HG03432 (cell line): ENCODE measurements around the gene FBLN1.
"Not testable (repeated sequence)": the region's sequence is repeated elsewhere in the genome, so short reads cannot be mapped to it uniquely, and the experiment has no call there.

Source experiments
- ATAC-seq: cut with Tn5 transposase; IDR thresholded peaks from one replicate; pipeline ENCODE4 v1.9.1; 2021; ENCODE audit warnings: mild to moderate bottlenecking, moderate library complexity; ENCODE audit not compliant: unreplicated experiment

The FBLN1 gene

DNA sequence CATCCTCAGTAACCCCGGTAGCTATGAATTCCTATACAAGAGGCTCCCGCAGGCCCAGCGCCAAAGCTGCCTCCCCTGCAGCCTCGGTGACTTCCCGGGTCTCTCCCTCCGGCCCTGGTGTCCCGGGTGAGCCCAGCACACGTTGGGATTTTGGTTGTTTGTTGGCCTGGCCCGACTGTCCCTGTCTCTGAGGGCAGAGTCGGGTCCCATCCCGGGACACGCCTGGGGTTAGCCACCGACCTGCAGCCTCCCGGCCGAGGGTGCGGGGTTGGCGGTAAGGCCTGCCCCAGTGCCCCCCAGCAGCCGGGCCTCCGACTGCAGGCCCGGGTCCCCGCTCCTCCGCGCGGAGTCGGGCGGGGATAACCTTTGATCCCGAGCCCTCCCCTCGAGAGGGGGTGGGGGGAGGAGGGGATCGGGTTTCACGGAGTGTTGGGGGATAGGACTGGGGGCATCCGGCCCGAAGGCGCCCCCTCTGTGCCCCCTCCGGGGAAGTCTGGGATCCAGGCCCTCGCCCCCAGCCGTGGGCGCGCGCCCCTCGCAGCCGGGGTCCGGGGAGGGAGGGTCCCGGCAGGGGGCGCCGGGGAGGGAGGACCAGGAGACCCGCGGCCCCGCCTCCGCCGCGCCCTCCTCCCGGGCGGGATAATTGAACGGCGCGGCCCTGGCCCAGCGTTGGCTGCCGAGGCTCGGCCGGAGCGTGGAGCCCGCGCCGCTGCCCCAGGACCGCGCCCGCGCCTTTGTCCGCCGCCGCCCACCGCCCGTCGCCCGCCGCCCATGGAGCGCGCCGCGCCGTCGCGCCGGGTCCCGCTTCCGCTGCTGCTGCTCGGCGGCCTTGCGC, at the start of gene FBLN1:
FBLN1 (plus strand) TSS at position 669 of the 835 bp plus-strand sequence; CDS start at position 772, 103 bp downstream.
- ATAC-seq = no peak

DNA sequence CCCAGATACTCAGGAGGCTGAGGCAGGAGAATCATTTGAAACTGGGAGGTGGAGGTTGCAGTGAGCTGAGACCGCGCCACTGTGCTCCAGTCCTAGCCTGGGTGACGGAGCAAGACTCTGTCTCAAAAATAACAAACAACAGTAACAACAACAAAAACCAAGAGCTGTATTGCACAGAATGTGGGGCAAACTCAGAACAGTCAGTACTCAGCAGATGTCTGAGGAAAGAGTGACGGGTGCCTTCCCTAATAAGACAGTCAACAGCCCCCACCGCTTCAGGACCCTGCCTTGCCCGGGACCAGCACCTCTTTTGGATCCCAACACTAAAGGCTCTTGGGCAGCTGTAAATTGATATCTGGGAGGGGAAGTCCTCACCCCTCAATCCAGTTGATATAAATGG, 48.9 kb upstream of the FBLN1 start:
- ATAC-seq = no peak

DNA sequence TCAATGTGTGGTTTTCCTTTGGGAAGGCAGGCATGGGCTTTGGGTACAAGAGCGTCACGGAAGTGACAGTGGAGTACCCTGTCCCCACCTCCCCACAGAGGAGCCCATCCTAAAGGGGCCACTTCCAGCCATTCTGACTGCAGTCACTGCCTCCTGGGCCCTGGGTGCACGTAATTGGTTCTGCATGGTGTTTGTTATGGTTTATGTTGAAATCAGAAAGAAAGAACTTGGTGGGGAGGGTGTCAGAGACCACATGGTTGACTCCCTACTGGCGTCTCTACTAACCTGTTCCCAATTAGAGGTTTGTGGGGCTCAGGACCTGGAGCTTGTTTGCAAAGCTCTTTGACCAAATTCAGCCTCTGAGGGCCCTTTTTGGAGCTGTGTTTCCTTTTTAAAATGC, 48.4 kb upstream of the FBLN1 start:
- ATAC-seq = no peak

- no peak for ATAC-seq
Measured at GRCh38 chr22:45455212-45455611, 47.5 kb upstream of the FBLN1 start.

GRCh38 chr22:45455621-45456020, 47.1 kb upstream of the FBLN1 start:
- ATAC-seq = no peak

DNA sequence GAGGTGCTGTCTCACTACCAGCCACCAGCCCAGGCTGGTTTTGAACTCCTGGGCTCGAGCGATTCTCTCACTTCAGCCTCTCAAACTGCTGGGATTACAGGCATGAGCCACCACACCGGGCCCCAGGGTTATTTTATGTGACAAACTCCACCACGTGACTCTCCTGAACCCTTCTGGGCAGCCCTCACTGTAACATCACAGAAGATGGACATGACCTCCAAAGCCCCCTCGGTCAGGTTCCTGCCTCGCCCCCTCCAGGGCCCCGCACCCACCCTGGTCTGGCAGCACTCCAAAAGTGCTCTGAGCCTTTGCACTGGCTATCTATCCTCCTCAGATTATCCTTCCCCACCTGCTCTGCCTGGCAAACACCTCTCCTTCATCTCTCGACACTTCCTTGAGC, 45.9 kb upstream of the FBLN1 start:
- no peak for ATAC-seq

- ATAC-seq = no peak
Measured at GRCh38 chr22:45458532-45458931, 44.2 kb upstream of the FBLN1 start.

DNA sequence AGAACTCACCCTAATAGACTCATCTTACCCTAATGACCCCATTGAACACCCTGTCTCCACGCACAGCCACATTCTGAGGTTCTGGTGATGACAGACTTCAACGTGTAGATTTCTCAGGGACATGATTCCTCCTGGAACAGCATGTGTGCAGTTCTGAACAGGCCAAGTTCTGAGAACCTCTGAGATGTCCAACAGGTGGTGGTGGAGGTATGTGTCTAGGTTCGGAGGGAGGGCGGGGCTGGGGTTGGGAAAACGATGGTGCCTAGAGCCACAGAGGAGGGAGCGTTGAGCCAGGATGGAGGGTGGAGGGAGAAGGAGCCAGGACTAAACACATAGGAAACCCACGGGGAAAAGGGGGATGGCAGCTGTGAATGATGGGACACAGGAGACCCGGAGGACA, 43.4 kb upstream of the FBLN1 start:
- no peak for ATAC-seq

- ATAC-seq = no peak
Measured at GRCh38 chr22:45460288-45461109, 42.2 kb upstream of the FBLN1 start.

DNA sequence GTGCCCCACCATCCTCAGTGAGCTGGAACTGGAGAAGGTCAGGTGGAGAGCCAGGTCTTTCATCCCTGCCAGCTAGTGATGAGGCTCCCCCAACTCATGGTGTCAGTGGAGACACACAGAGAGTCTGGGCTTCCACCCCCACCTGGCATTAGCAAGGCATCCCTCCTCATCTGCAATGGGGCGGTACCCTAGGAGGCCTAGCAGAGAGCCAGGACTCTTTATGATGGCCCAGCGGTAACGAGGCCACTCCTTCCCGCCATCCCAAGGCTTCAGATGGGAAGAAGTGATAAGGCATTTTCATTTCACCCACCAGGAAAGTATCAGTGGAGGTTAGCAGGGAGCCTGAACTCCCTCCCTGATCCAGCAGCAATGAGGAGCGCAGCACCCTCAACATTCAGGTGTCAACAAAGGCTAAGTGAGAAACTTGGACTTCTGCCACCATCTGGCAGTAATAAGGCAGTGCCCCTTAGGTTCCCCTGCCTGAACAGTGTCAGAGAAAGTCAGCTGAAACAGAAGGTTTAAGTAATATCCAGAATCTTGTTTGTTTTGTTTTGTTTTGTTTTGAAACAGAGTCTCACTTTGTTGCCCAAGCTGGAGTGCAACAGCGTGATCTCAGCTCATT, 40.5 kb upstream of the FBLN1 start:
- no peak for ATAC-seq

DNA sequence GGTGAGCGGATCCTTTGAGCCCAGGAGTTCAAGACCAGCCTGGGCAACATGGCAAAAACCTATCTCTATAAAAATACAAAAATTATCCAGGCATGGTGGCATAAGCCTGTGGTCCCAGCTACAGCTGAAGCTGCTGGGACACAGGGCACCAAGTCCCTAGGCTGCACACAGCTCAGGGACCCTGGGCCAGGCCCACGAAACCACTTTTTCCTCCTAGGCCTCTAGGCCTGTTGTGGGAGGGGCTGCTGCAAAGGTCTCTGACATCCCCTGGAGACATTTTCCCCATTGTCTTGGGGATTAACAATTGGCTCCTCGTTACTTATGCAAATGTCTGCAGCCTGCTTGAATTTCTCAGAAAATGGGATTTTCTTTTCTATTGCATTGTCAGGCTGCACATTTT, 39.0 kb upstream of the FBLN1 start:
- not testable (repeated sequence) for ATAC-seq

- no peak for ATAC-seq
Measured at GRCh38 chr22:45465633-45466032, 37.0 kb upstream of the FBLN1 start.

- no peak for ATAC-seq
Measured at GRCh38 chr22:45468872-45469271, 33.8 kb upstream of the FBLN1 start.

GRCh38 chr22:45469281-45470073, 33.2 kb upstream of the FBLN1 start:
- ATAC-seq = no peak

DNA sequence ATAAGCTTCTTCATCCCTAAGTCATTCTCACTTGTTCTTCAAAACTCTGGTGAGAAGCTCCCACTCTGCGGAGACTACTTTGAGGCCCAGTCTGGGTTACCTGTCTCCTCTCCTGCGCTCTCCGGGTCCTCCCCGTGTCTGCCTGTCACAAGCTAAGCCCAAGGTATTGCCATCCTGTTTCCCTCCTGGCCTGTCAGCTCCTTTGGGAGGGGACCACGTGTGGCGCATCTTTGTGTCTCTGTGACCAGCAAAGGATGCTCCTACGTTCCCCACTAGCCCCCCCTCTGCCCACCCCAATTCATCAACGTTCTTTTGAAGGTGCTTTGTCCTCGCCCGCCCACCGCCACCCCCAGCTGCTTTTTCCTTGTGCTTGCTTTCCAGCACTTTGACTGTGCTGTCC, 31.8 kb upstream of the FBLN1 start:
- no peak for ATAC-seq

GRCh38 chr22:45472426-45472825, 30.3 kb upstream of the FBLN1 start:
- no peak for ATAC-seq

DNA sequence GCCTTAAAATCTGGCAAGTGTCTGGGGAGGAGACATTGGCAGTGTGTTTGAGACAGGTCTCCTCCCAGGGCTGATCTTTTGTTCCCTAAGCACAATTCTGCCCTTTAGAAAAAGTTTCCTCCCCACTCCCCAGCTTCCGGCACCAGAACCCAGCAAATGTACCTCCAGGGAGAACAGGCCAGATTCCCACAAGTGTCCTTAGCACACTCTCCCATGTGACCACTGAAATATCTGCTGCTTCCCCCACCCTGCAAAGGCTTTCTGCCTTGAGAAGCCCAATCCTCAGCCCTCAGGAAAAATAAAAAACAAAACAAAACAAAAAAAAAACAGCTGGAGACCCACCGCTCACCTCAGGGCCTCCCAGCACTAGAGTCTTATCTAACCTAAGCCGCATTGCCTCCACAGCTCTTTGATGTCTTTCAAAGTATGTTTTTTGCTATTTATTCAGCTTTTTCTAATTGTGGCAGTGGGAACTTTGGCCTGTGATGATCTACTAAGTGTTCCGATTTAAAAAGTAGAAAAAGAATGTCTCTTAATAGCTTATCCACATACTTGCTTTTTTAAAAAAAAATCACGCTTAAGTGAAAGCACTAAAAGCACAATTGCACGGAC, 29.0 kb upstream of the FBLN1 start:
- ATAC-seq = no peak

DNA sequence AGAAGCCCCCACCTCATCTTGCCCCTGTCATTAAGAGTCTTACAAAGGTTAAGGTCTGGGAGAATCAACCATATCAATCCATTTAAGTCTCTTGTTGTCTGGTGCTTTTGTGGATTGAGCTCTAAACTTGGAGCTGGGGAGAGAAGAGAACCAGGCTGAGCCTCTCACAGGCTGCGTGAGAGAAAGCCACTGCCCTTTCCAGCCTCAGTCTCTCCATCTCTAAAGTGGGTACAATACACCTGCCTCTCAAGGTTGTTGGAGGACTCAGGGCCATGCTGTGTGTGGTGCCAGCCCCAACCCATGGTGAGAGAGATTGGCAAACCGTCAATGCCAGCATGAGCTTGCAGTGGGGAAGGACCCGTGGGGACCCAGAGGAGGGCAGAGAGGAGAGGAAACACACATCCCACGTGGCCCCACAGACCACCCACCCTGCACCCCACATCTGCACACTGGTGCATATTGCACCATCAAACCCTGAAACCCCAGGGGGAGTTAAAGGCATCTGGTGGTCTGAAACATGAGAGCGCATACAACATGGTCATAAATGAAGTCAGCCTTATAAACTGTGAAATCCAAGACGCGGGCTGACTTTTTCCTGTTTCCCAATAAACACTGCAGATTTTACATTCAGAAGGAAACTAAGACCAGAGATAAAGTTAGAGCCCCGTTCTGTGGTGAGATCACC, 27.5 kb upstream of the FBLN1 start:
- ATAC-seq = no peak

GRCh38 chr22:45475851-45476514, 26.7 kb upstream of the FBLN1 start:
- no peak for ATAC-seq
